ENCODE data around the gene ST3GAL3.

Gene ST3GAL3

DNA sequence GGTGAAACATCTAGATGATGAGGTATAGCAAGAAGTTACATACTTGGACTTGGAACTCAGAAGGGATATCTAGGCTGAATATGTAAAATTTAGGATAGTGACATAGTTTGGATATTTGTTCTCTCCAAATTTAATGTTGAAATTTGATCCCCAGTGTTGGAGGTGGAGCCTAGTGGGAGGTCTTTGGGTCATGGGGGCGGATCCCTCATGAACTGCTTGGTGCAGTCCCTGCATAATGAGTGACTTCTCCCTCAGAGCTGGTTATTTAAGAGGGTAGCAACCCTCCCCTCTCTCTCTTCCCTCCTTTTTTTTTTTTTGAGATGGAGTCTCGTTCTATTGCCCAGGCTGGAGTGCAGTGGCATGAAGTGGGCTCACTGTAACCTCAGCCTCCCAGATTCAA, 15.5 kb downstream of the ST3GAL3 start:
- no peak overlapping the region for H3K27ac ChIP-seq (ENCODE audit: extremely low read depth, low read depth, low read length)
- no peaks in the 10 kb centered on the region; a peak in 1 of 3 replicates for H3K36me3 ChIP-seq (ENCODE audit: control insufficient read depth in 2 of 2, insufficient read depth in 1 of 2, low read length in 2 of 2)
- POLR2A ChIA-PET: no interaction called here
- no peaks in the 10 kb centered on the region for H3K4me1 ChIP-seq (ENCODE audit: control insufficient read depth, insufficient read depth, low read length)
- TF ChIP-seq GLIS1 (tag by site-specific recombination; IDR thresholded peaks at IDR 0.05): 0 out of 2 replicates have a peak, but pooled peaks have one; percentile 23
- TF ChIP-seq, protein P1, sequence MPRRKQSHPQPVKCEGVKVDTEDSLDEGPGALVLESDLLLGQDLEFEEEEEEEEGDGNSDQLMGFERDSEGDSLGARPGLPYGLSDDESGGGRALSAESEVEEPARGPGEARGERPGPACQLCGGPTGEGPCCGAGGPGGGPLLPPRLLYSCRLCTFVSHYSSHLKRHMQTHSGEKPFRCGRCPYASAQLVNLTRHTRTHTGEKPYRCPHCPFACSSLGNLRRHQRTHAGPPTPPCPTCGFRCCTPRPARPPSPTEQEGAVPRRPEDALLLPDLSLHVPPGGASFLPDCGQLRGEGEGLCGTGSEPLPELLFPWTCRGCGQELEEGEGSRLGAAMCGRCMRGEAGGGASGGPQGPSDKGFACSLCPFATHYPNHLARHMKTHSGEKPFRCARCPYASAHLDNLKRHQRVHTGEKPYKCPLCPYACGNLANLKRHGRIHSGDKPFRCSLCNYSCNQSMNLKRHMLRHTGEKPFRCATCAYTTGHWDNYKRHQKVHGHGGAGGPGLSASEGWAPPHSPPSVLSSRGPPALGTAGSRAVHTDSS (tag by site-specific recombination; IDR thresholded peaks at IDR 0.05): no peak
- H3K4me3 ChIP-seq (ENCODE audit: low read depth, low read length): no peak overlapping the region
- CTCF ChIA-PET: interaction anchor here (0.6 to 2.0 kb wide), 3 partner anchors 41 to 212 kb away, joined by 4 read pairs; no protein-coding TSS in a partner anchor
- no peaks in the 10 kb centered on the region for H3K9me3 ChIP-seq (ENCODE audit: control insufficient read depth, insufficient read depth, low read depth, low read length)

DNA sequence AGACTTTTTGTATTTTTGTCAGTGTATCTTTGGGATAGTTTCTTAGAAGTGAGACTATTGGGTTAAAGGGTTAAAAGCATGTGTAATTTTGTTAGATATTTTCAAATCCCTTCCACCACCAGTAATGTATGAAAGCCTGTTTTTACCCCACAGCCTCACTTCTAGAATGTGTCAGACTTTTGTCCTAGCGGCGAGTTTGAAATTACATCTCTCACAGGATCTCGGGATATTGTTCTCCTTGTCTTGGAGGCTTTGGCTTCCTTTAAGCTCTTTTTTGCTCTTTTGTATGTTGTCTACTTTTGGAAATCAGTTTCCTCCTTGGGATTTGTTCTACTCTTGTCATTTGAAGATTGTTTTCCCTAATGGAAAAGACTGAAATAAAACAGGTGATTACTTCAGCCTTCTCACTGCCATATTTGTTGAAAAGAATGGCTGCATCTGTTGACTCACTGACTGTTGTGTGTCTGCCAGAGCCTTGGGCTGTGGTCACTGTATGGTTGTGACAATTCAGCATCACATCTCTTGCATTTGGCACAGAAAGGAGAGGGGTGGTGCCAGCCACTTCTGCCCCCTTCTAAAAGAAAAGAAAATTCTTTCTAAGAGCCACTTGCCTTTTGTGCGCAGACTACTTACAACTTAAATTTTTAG, 22.6 kb downstream of the ST3GAL3 start:
- Histone ChIP-seq H3K4me1 (ENCODE audit: control insufficient read depth, insufficient read depth, low read length) (no peaks in the 10 kb centered on the region), H3K36me3 (ENCODE audit: control insufficient read depth in 2 of 2, insufficient read depth in 1 of 2, low read length in 2 of 2) (no peaks in the 10 kb centered on the region), H3K4me3 (ENCODE audit: low read depth, low read length) (no peak overlapping the region), H3K9me3 (ENCODE audit: control insufficient read depth, insufficient read depth, low read depth, low read length) (no peaks in the 10 kb centered on the region), H3K27ac (ENCODE audit: extremely low read depth, low read depth, low read length) (no peak overlapping the region)
- CTCF ChIA-PET: interaction anchor here (1.3 to 3.9 kb wide), 2 partner anchors 33 to 34 kb away, joined by 5 to 13 read pairs; no protein-coding TSS in a partner anchor
- POLR2A ChIA-PET: no interaction called here
- TF ChIP-seq ZNF677 (tag by site-specific recombination; IDR thresholded peaks at IDR 0.05) (no peak), ZNF670 (tag by site-specific recombination; IDR thresholded peaks at IDR 0.05; ENCODE audit: low read depth) (no peak), ZNF658 (tag by site-specific recombination; IDR thresholded peaks at IDR 0.05) (no peak), GLIS1 (tag by site-specific recombination; IDR thresholded peaks at IDR 0.05) (no peak), ZNF391 (tag by site-specific recombination; IDR thresholded peaks at IDR 0.05; ENCODE audit: borderline replicate concordance, low read depth) (no peak), FEZF1 (tag by site-specific recombination; IDR thresholded peaks at IDR 0.05) (no peak), ZFP37 (tag by site-specific recombination; IDR thresholded peaks at IDR 0.05) (no peak), ZNF610 (tag by site-specific recombination; IDR thresholded peaks at IDR 0.05; ENCODE audit: borderline replicate concordance) (no peak), ZNF132 (tag by site-specific recombination; IDR thresholded peaks at IDR 0.05; ENCODE audit: borderline replicate concordance) (no peak), ZNF24 (tag by site-specific recombination; IDR thresholded peaks at IDR 0.05) (no peak), ZNF433 (tag by site-specific recombination; IDR thresholded peaks at IDR 0.05; ENCODE audit: low read depth) (no peak), KLF16 (tag by site-specific recombination; IDR thresholded peaks at IDR 0.05) (no peak), KLF10 (tag by site-specific recombination; IDR thresholded peaks at IDR 0.05) (no peak)
- TF ChIP-seq, protein P2, sequence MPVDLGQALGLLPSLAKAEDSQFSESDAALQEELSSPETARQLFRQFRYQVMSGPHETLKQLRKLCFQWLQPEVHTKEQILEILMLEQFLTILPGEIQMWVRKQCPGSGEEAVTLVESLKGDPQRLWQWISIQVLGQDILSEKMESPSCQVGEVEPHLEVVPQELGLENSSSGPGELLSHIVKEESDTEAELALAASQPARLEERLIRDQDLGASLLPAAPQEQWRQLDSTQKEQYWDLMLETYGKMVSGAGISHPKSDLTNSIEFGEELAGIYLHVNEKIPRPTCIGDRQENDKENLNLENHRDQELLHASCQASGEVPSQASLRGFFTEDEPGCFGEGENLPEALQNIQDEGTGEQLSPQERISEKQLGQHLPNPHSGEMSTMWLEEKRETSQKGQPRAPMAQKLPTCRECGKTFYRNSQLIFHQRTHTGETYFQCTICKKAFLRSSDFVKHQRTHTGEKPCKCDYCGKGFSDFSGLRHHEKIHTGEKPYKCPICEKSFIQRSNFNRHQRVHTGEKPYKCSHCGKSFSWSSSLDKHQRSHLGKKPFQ (tag by site-specific recombination; IDR thresholded peaks at IDR 0.05): no peak
- TF ChIP-seq, protein P3, sequence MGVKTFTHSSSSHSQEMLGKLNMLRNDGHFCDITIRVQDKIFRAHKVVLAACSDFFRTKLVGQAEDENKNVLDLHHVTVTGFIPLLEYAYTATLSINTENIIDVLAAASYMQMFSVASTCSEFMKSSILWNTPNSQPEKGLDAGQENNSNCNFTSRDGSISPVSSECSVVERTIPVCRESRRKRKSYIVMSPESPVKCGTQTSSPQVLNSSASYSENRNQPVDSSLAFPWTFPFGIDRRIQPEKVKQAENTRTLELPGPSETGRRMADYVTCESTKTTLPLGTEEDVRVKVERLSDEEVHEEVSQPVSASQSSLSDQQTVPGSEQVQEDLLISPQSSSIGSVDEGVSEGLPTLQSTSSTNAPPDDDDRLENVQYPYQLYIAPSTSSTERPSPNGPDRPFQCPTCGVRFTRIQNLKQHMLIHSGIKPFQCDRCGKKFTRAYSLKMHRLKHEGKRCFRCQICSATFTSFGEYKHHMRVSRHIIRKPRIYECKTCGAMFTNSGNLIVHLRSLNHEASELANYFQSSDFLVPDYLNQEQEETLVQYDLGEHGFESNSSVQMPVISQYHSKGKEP (tag by site-specific recombination; IDR thresholded peaks at IDR 0.05): no peak
- TF ChIP-seq, protein P4, sequence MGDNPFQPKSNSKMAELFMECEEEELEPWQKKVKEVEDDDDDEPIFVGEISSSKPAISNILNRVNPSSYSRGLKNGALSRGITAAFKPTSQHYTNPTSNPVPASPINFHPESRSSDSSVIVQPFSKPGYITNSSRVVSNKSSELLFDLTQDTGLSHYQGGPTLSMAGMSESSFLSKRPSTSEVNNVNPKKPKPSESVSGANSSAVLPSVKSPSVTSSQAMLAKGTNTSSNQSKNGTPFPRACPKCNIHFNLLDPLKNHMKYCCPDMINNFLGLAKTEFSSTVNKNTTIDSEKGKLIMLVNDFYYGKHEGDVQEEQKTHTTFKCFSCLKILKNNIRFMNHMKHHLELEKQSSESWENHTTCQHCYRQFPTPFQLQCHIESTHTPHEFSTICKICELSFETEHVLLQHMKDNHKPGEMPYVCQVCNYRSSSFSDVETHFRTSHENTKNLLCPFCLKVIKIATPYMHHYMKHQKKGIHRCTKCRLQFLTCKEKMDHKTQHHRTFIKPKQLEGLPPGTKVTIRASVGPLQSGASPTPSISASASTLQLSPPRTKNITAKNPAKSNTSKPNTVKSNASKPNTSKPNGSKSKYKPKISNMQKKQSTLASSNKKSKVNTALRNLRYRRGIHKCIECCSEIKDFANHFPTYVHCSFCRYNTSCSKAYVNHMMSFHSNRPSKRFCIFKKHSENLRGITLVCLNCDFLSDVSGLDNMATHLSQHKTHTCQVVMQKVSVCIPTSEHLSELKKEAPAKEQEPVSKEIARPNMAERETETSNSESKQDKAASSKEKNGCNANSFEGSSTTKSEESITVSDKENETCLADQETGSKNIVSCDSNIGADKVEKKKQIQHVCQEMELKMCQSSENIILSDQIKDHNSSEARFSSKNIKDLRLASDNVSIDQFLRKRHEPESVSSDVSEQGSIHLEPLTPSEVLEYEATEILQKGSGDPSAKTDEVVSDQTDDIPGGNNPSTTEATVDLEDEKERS (tag by site-specific recombination; IDR thresholded peaks at IDR 0.05): no peak
- TF ChIP-seq, protein P5, sequence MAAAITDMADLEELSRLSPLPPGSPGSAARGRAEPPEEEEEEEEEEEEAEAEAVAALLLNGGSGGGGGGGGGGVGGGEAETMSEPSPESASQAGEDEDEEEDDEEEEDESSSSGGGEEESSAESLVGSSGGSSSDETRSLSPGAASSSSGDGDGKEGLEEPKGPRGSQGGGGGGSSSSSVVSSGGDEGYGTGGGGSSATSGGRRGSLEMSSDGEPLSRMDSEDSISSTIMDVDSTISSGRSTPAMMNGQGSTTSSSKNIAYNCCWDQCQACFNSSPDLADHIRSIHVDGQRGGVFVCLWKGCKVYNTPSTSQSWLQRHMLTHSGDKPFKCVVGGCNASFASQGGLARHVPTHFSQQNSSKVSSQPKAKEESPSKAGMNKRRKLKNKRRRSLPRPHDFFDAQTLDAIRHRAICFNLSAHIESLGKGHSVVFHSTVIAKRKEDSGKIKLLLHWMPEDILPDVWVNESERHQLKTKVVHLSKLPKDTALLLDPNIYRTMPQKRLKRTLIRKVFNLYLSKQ (tag by site-specific recombination; IDR thresholded peaks at IDR 0.05; ENCODE audit: borderline replicate concordance): no peak
- TF ChIP-seq, protein P6, sequence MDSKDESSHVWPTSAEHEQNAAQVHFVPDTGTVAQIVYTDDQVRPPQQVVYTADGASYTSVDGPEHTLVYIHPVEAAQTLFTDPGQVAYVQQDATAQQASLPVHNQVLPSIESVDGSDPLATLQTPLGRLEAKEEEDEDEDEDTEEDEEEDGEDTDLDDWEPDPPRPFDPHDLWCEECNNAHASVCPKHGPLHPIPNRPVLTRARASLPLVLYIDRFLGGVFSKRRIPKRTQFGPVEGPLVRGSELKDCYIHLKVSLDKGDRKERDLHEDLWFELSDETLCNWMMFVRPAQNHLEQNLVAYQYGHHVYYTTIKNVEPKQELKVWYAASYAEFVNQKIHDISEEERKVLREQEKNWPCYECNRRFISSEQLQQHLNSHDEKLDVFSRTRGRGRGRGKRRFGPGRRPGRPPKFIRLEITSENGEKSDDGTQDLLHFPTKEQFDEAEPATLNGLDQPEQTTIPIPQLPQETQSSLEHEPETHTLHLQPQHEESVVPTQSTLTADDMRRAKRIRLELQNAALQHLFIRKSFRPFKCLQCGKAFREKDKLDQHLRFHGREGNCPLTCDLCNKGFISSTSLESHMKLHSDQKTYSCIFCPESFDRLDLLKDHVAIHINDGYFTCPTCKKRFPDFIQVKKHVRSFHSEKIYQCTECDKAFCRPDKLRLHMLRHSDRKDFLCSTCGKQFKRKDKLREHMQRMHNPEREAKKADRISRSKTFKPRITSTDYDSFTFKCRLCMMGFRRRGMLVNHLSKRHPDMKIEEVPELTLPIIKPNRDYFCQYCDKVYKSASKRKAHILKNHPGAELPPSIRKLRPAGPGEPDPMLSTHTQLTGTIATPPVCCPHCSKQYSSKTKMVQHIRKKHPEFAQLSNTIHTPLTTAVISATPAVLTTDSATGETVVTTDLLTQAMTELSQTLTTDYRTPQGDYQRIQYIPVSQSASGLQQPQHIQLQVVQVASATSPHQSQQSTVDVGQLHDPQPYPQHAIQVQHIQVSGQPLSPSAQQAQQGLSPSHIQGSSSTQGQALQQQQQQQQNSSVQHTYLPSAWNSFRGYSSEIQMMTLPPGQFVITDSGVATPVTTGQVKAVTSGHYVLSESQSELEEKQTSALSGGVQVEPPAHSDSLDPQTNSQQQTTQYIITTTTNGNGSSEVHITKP (tag by site-specific recombination; IDR thresholded peaks at IDR 0.05): no peak
